Right cardiac atrium (tissue), 5 donors: ENCODE results near the gene CBY1. TPM values are rescaled to one million over a fixed set of nuclear protein-coding genes. Genes with fewer than 3 reads are reported as not detected.

Experiments used
- ATAC-seq, 2 donors: fragments of 200-7000 bp; cut with Tn5 transposase; one replicate each; pipeline versions ENCODE4 v1.8.0 to v1.9.1; 2020; ENCODE audit warnings: moderate library complexity in 2 of 2, mild to moderate bottlenecking in 1 of 2
- DNase-seq, 3 donors: peaks; one replicate each; pipeline ENCODE4 v3.0.0-alpha.2; 2020
- H3K27ac ChIP-seq: one replicate; pipeline ENCODE4 v1.5.1; 2013; ENCODE audit warnings: mild to moderate bottlenecking, low read length, control low read depth, moderate library complexity
- H3K27me3 ChIP-seq: one replicate; pipeline ENCODE4 v1.6.1; 2013; ENCODE audit not compliant: control insufficient read depth, insufficient read depth
- H3K4me1 ChIP-seq: one replicate; pipeline ENCODE4 v1.6.1; 2013; ENCODE audit warnings: low read length; ENCODE audit not compliant: control insufficient read depth, insufficient read depth
- H3K4me3 ChIP-seq: one replicate; pipeline ENCODE4 v1.5.1; 2013; ENCODE audit warnings: low read length, control low read depth
- H3K9me3 ChIP-seq: one replicate; pipeline ENCODE4 v1.6.1; 2013; ENCODE audit warnings: low read length; ENCODE audit not compliant: control insufficient read depth
- WGBS: extraction: QIAGEN DNeasy Blood & Tissue Kit; methylation state at CpG from one replicate; pipeline ENCODE4 v1.1.7; 2013; 5-methylcytosine and 5-hydroxymethylcytosine counted together
- intact Hi-C, 4 donors: fragments of 100-400 bp; cut with DNase I; formaldehyde crosslinking; loops; one replicate each; pipeline versions ENCODE4 v1.11.0 to v1.14.0; 2022 to 2023
- polyA plus RNA-seq: library from polyadenylated mRNA; stranded (reverse); fragments of 200-250 nt; gene quantifications from one replicate; pipeline ENCODE4 v1.2.3, GENCODE V29; 2013
- total RNA-seq, 4 donors: library from RNA; stranded (reverse); fragmentation: NEBNext Ultra II Directional; extraction: Animal tissue kit (Norgen Biotek cat#: 25700); gene quantifications; one replicate each; pipeline ENCODE4 v1.2.1, GENCODE V29; 2021
- donor health status: healthy with polysubstance abuse.
- donor health status: DM: no; HTN: yes; CAD: no.
- donor health status: DM: no; HTN: no; CAD: no.
- donor health status: DM: no; HTN: yes; CAD: no; lungs with severe emphysema.
- donor health status: DM: yes; HTN: yes; CAD: no.

Gene CBY1
- total and polyA plus RNA-seq, 5 donors, result 35.6 to 63.0 (median 41.8) TPM

DNA sequence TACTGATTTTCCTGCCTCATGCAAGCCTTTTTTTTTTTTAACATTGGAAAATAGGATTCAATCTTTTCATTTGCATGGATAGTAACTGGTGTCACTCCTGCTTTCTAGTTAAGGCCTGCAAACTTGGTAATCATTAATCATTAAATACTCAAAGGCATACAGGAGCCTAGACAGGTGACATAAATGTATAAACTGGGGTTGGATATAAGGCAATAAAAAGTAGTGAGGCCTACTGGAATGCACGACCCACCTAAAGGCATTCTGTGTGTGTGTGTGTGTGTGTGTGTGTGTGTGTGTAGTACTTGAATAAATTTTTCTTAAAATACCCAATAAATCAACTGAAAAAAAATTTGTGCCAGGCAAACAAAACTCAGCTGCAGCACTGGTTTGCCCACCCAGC is 33.2 kb downstream of the CBY1 start:
- H3K27me3 ChIP-seq, result no peaks in the 10 kb centered on the region
- no peak overlapping the region for H3K27ac ChIP-seq
- ATAC-seq (no peak), DNase-seq (no peak)
- H3K9me3 ChIP-seq, result no peaks in the 10 kb centered on the region
- H3K4me3 ChIP-seq, result no peak overlapping the region
- WGBS, result 68% methylated on average over 1 of the region's 1 CpG
- intact Hi-C loops, result no loop called here
- H3K4me1 ChIP-seq, result no peaks in the 10 kb centered on the region

DNA sequence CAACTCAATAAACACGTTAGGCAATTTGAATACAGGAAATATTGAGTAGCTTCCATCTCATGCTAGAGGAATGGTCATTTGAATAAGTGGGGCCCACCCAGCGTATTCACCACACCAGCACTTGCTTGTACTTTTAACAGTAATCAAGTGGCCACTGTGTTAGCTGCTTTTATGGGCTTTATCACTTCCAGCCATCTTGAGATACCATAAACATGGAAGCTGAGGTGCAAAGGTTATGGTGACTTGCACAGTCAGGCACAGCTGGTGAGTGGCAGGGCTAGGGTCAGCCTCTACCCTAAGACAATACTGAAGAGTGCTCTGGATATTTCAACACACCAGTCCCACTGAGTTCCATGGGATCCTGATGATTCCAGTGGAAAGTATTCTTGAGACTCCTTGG is 37.6 kb downstream of the CBY1 start:
- Histone ChIP-seq H3K27ac (no peak overlapping the region), H3K4me1 (peaks cover 6% of the 10 kb centered on the region), H3K9me3 (no peaks in the 10 kb centered on the region), H3K4me3 (no peak overlapping the region), H3K27me3 (no peaks in the 10 kb centered on the region)
- no peak for ATAC-seq
- WGBS, result 84% methylated on average over 2 of the region's 2 CpGs
- DNase-seq, result no peak
- intact Hi-C loops, result no loop called here

DNA sequence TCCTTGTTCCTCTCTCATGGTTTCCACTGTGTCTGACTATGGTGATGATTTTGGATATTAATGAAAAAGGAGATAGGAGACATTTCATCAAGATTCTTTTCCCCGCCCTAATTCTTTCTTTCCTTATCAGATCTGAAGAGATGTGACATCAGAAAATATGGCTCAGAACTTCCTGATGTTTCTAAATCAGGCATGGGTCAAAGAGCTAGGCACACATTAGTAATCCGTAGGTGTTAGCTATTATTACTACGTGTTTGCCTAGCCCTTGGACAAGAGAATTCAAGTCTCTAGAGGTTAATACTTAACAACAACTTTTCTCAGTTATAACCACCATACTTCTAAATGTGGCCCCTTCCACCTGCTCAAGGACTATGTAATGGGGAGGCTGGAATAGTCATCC is 38.5 kb downstream of the CBY1 start:
- H3K9me3 ChIP-seq, result no peaks in the 10 kb centered on the region
- intact Hi-C loops, result no loop called here
- peaks cover 6% of the 10 kb centered on the region for H3K4me1 ChIP-seq
- H3K4me3 ChIP-seq, result no peak overlapping the region
- ATAC-seq (no peak), DNase-seq (no peak)
- no peaks in the 10 kb centered on the region for H3K27me3 ChIP-seq
- H3K27ac ChIP-seq, result no peak overlapping the region
- WGBS, result 74% methylated on average over 3 of the region's 3 CpGs

DNA sequence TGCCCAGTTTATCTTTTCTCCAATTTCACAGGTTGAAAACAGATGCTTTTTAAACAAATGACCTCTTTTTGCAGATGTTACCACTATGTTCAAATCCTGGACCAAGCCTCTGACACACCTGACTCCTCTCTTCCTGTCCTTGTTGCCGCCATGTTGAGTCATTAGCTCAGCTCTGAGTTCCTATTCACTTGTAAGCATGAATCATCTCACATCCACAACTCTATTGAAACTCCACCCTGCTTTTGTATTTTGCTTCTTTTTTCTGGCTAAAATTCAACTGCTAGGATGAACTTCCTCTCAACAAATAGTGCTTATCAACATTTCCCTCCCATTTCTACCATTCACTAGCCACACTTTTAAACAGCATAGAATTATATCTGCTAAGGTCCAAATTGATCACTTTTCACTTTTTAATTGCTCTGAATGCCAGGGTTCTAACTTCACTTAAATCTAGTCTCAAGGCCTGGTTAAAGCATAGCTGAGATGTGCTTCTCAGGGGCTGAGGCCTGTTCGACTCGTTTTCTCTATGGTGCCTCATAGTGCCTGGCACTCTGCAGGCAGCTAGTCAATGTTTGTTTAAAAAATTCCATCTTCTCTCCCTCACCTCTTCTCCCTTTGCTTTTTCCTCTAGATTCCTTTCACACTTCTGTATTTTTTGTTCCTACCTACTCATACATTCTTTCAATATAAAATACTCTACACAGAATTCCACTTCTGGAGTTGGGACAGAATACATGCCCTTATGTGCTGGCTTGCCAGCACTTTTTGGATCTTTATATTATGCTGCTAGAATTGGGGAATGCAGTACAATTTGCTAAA is 40.4 kb downstream of the CBY1 start:
- no peaks in the 10 kb centered on the region for H3K27me3 ChIP-seq
- peak in 1 of 2 donors; percentile 54 for ATAC-seq
- 29% methylated on average over 3 of the region's 3 CpGs for WGBS
- peaks cover 6% of the 10 kb centered on the region for H3K4me1 ChIP-seq
- peak in 1 of 3 donors; percentile 26 for DNase-seq
- no peak overlapping the region for H3K4me3 ChIP-seq
- intact Hi-C loops, result no loop called here
- no peaks in the 10 kb centered on the region for H3K9me3 ChIP-seq
- peak overlapping the region; percentile 72 for H3K27ac ChIP-seq

DNA sequence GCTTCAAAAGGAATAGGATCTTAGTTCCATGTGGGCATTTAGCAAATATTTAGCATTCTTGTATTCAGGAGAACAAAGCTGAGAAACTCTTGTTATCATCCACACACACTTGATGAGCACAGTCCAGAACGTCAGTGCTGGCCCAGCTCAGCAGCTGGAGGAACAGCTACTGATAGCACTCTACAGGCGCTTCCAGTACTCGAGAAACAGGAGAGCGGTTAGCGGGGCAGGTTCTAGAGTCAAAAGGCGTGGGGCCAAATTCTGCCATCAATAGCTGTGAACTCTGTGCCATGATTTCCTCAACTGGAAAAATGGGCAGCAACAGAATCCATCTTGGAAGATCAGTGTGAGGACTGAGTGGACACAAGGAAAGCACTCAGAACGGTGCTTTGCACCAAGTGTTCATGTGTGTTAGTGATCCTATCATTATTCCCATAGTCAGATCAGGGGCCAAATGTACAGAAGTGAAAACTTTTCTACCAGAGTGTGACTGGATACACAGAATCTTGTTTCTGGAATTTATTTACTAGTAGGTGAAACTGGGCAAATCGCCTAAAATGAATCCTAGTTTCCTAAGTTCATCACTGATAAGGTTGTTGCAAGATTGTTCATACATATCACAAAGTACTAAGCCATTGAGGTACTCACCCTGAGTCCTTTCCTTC is 41.1 kb downstream of the CBY1 start:
- Histone ChIP-seq H3K4me3 (no peak overlapping the region), H3K9me3 (no peaks in the 10 kb centered on the region), H3K27me3 (no peaks in the 10 kb centered on the region), H3K27ac (peak overlapping the region; percentile 64), H3K4me1 (peaks cover 6% of the 10 kb centered on the region)
- intact Hi-C loops, result no loop called here
- 36% methylated on average over 8 of the region's 8 CpGs for WGBS
- ATAC-seq (no peak), DNase-seq (peak in 2 of 3 donors; percentile 34 to 78)

DNA sequence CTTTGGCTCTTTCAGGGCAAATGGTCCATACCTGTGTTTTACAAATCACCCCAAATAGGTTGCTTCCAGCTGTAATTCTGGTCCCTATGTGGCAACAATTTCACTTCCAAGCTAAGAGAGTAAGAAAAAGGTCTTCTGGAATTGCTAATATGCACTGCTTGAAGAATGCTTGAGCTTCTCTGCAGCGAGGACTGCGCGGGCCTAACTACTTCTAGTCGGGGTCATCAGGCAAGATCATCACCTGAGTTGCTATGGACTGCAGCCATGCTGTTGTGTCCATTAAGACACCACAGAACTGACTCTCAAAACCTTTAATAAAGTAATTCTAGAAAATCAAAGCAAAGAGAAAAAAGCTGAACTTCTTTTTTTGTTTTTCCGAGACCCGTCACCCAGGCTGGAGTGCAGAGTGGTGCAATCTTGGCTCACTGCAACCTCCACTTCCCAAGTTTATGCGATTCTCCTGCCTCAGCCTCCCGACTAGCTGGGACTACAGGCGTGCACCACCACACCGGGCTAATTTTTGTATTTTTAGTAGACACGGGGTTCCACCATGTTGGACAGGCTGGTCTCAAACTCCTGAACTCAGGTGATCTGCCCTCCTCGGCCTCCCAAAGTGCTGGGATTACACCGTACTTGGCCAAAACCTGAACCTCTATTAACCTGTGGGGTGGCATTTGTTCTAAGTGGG is 42.1 kb downstream of the CBY1 start:
- H3K9me3 ChIP-seq, result no peaks in the 10 kb centered on the region
- no peaks in the 10 kb centered on the region for H3K27me3 ChIP-seq
- ATAC-seq (no peak), DNase-seq (no peak)
- no peak overlapping the region for H3K27ac ChIP-seq
- H3K4me3 ChIP-seq, result peak overlapping the region; percentile 71
- WGBS, result 89% methylated on average over 13 of the region's 13 CpGs
- H3K4me1 ChIP-seq, result peaks cover 6% of the 10 kb centered on the region
- intact Hi-C loops, result no loop called here

DNA sequence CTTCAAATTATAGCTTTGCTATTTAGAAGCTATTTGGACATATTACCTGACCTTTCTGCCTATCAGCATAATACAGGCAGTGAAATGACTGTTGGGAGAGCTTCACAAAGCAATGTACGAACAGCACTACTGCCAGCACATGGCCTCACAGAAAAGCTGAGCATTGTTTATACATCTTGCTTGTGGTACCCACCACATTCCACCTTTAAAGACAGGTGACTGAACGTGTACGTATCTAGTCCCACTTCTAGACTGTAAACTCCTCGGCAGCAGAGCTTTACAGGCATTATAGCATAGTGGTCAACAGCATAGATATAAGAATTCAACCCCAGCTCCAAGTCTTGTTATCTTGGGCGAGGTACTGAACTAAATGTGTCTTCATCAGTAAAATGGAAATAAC is 42.7 kb downstream of the CBY1 start:
- no peaks in the 10 kb centered on the region for H3K9me3 ChIP-seq
- peak overlapping the region; percentile 5 for H3K27ac ChIP-seq
- peaks cover 6% of the 10 kb centered on the region for H3K4me1 ChIP-seq
- no peaks in the 10 kb centered on the region for H3K27me3 ChIP-seq
- WGBS, result 42% methylated on average over 5 of the region's 5 CpGs
- DNase-seq (no peak), ATAC-seq (no peak)
- peak overlapping the region; percentile 71 for H3K4me3 ChIP-seq
- intact Hi-C loops, result no loop called here

DNA sequence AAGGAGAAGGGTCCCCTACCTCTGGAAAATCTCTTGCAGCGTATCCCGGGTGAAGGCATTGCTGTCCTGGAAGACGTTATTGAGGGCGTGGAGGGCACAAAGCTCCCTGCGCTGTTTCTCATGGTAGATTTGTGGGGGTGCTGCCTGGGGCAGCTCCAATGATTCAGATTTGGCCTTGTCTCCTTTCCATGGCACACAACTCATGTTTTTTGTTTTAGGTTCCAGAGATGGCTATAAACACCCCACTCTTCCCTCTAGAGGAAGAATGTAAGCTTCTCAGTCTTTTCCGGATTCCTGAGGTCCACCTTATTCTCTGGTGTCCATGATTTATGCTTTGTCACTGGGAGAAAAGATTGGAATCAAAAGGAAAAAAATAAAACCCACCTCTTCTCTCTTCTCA is 43.3 kb downstream of the CBY1 start:
- no peak for DNase-seq
- Histone ChIP-seq H3K9me3 (no peaks in the 10 kb centered on the region), H3K4me1 (peaks cover 6% of the 10 kb centered on the region), H3K4me3 (peak overlapping the region; percentile 71), H3K27me3 (no peaks in the 10 kb centered on the region), H3K27ac (peak overlapping the region; percentile 54)
- no peak for ATAC-seq
- 17% methylated on average over 6 of the region's 6 CpGs for WGBS
- intact Hi-C loops, result no loop called here

DNA sequence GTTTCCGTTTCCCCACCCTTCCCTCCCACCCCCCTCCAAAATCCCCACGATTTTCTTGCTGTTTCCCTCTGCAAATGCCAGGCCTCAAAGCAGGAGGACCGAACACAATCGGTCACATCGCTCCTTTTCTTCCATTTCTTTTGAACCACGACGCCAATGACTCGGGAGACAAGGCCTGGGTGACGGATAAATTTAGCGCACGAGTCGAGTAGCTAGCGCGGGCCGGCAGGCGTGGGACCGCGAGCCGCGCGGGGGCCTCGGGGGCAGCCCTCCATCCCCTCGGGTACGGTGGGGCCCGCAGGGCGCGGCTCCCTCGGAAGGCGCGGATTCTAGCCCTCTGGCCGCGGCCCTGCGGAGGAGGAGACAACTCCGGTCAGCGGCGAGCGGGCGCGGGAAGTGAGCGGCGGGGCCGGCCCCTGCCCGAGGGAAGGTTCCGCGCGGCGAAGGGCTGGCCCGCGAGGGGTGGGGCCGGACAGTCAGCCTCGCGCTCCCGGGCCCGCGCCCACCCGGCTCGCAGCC is 43.9 kb downstream of the CBY1 start:
- Histone ChIP-seq H3K9me3 (no peaks in the 10 kb centered on the region), H3K4me1 (peaks cover 6% of the 10 kb centered on the region), H3K4me3 (peak overlapping the region; percentile 71), H3K27me3 (no peaks in the 10 kb centered on the region), H3K27ac (peak overlapping the region; percentile 94)
- peak; percentile 84 to 92 (median 92) for DNase-seq
- under 1% methylated on average over 57 of the region's 57 CpGs for WGBS
- intact Hi-C loops, result no loop called here
- ATAC-seq, result peak; percentile 53 to 58

DNA sequence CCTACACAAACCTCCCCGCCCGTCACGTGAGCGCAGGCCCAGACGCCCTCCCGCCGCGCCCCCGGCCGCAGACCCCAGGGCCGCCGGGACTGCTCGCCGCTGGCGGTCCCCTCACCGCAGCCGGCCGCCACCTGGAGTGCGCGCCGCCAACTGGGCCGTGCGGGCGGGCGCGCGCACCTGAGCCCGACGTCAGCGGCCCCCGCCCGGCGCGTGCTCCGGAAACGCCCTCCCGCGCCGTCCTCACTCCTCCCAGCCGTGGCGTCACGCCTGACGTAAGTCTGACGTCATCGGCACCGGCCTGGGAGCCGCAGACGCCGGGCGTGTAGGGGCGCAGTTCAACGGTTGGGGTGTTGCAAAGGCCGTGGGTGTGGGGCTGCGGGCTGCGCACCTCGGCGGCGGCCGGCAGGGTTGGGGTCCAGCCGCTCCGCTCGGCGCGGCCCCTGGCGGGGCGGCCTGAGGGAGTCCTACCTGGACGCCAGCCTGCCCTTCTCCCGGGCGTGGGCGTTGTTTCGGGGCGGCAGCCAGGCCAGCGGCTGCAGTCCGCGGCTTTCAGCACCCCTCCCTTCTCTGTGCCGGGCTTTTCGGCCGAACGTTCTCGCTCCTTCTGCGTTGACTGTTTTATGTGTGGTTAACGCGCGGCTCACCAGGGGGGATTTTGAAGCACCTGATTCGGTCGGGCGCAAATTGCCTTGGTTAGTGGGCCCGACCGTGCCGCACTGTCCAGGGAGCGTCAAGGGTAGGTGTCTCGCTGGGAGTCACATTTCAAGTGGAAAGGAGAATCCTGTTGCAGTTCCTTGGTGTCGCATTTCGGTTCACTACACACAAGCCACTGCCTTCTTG is 44.6 kb downstream of the CBY1 start, which contains the start of gene JOSD1:
JOSD1 (minus strand) TSS at position 155 of the 840 bp plus-strand sequence. CDS start 956 bp downstream, outside the sequence.
- ATAC-seq, result peak; percentile 63 to 66
- H3K27ac ChIP-seq, result peak within 1 kb of the TSS; percentile 94
- no peaks in the 10 kb centered on the region for H3K9me3 ChIP-seq
- H3K27me3 ChIP-seq, result no peaks in the 10 kb centered on the region
- H3K4me3 ChIP-seq, result peak within 1 kb of the TSS; percentile 71
- intact Hi-C loops, result no loop called here
- peak; percentile 97 to 99 (median 98) for DNase-seq
- WGBS, result under 1% methylated on average over 94 of the region's 94 CpGs
- H3K4me1 ChIP-seq, result peaks cover 6% of the 10 kb centered on the region
